HG02970 (cell line): ENCODE results near the gene CCDC8.
"Not testable (repeated sequence)": the region's sequence is repeated elsewhere in the genome, so short reads cannot be mapped to it uniquely, and the experiment has no call there.

ENCODE experiments used
- ATAC-seq: cut with Tn5 transposase; IDR thresholded peaks from one replicate; pipeline ENCODE4 v1.9.1; 2021; ENCODE audit warnings: mild to moderate bottlenecking, moderate library complexity, moderate number of reproducible peaks; ENCODE audit not compliant: unreplicated experiment, low FRiP score

The CCDC8 gene

GRCh38 chr19:46386151-46386550, 27.2 kb downstream of the CCDC8 start:
- ATAC-seq: no peak

- no peak for ATAC-seq
Measured at GRCh38 chr19:46385636-46386035, 27.7 kb downstream of the CCDC8 start.

GRCh38 chr19:46384396-46384795, 29.0 kb downstream of the CCDC8 start:
- no peak for ATAC-seq

- ATAC-seq: no peak
Measured at GRCh38 chr19:46383846-46384245, 29.5 kb downstream of the CCDC8 start.

- ATAC-seq: no peak
Measured at GRCh38 chr19:46383171-46383815, 30.1 kb downstream of the CCDC8 start.

- ATAC-seq: no peak
Measured at GRCh38 chr19:46381756-46382345, 31.5 kb downstream of the CCDC8 start.

- ATAC-seq: no peak
Measured at GRCh38 chr19:46381346-46381745, 32.0 kb downstream of the CCDC8 start.

GRCh38 chr19:46380690-46381089, 32.7 kb downstream of the CCDC8 start:
- no peak for ATAC-seq

GRCh38 chr19:46378268-46378667, 35.1 kb downstream of the CCDC8 start:
- no peak for ATAC-seq

GRCh38 chr19:46376241-46377153, 36.9 kb downstream of the CCDC8 start:
- ATAC-seq: no peak

GRCh38 chr19:46375476-46376067, 37.8 kb downstream of the CCDC8 start:
- not testable (repeated sequence) for ATAC-seq

GRCh38 chr19:46374536-46375475, 38.6 kb downstream of the CCDC8 start:
- no peak for ATAC-seq

GRCh38 chr19:46373491-46374359, 39.6 kb downstream of the CCDC8 start:
- ATAC-seq: no peak

- no peak for ATAC-seq
Measured at GRCh38 chr19:46372901-46373490, 40.4 kb downstream of the CCDC8 start.

GRCh38 chr19:46371371-46371901, 41.9 kb downstream of the CCDC8 start:
- ATAC-seq: no peak

- no peak for ATAC-seq
Measured at GRCh38 chr19:46369817-46370216, 43.5 kb downstream of the CCDC8 start.

- no peak for ATAC-seq
Measured at GRCh38 chr19:46368116-46368515, 45.2 kb downstream of the CCDC8 start.

- ATAC-seq: no peak
Measured at GRCh38 chr19:46367426-46367825, 45.9 kb downstream of the CCDC8 start.
